Erythroblast (primary cell): ENCODE results near the gene PLCB3.

Source experiments
- GATA1 ChIP-seq: IDR thresholded peaks from 2 replicates; pipeline ENCODE4 v1.6.1; 2011; ENCODE audit warnings: low read depth, mild to moderate bottlenecking, control low read depth, low read length, moderate library complexity
- POLR2A ChIP-seq: IDR thresholded peaks from 2 replicates; pipeline ENCODE4 v1.6.1; 2011; ENCODE audit warnings: mild to moderate bottlenecking, low read length

- no peak for TF ChIP-seq POLR2A
- TF ChIP-seq GATA1 = no peak
Measured at GRCh38 chr11:64201543-64201942, 49.8 kb upstream of the PLCB3 start.
